ENCODE results near the gene TST. TPM values are rescaled to one million over a fixed set of nuclear protein-coding genes. Genes with fewer than 3 reads are reported as not detected.

TST gene
- total RNA-seq, 1 donor, result 6.7 TPM

GRCh38 chr22:37027556-37027955, 8.3 kb upstream of the TST start:
- Histone ChIP-seq H3K27me3 (ENCODE audit: insufficient read depth, low read length) (no peaks in the 10 kb centered on the region), H3K9me3 (ENCODE audit: low read depth, low read length) (no peaks in the 10 kb centered on the region), H3K4me3 (ENCODE audit: low read length) (no peak overlapping the region), H3K4me1 (ENCODE audit: insufficient read depth, low read length) (peaks cover 5% of the 10 kb centered on the region)

- H3K4me1 ChIP-seq (ENCODE audit: insufficient read depth, low read length), result no peaks in the 10 kb centered on the region
- H3K27me3 ChIP-seq (ENCODE audit: insufficient read depth, low read length), result no peaks in the 10 kb centered on the region
- H3K9me3 ChIP-seq (ENCODE audit: low read depth, low read length), result no peaks in the 10 kb centered on the region
- no peak overlapping the region for H3K4me3 ChIP-seq (ENCODE audit: low read length)
Observed at GRCh38 chr22:37026325-37026724, 7.1 kb upstream of the TST start.

- Histone ChIP-seq H3K4me3 (ENCODE audit: low read length) (no peak overlapping the region), H3K27me3 (ENCODE audit: insufficient read depth, low read length) (no peaks in the 10 kb centered on the region), H3K9me3 (ENCODE audit: low read depth, low read length) (no peaks in the 10 kb centered on the region), H3K4me1 (ENCODE audit: insufficient read depth, low read length) (peaks cover under 1% of the 10 kb centered on the region)
Observed at GRCh38 chr22:37025500-37026070, 6.3 kb upstream of the TST start.

- Histone ChIP-seq H3K4me3 (ENCODE audit: low read length) (no peak overlapping the region), H3K9me3 (ENCODE audit: low read depth, low read length) (no peaks in the 10 kb centered on the region), H3K4me1 (ENCODE audit: insufficient read depth, low read length) (peaks cover 8% of the 10 kb centered on the region), H3K27me3 (ENCODE audit: insufficient read depth, low read length) (no peaks in the 10 kb centered on the region)
Observed at GRCh38 chr22:37024339-37025157, 5.3 kb upstream of the TST start.

GRCh38 chr22:37023743-37024338, 4.6 kb upstream of the TST start:
- no peak overlapping the region for H3K4me3 ChIP-seq (ENCODE audit: low read length)
- peaks cover 11% of the 10 kb centered on the region for H3K4me1 ChIP-seq (ENCODE audit: insufficient read depth, low read length)
- H3K27me3 ChIP-seq (ENCODE audit: insufficient read depth, low read length), result no peaks in the 10 kb centered on the region
- H3K9me3 ChIP-seq (ENCODE audit: low read depth, low read length), result no peaks in the 10 kb centered on the region

GRCh38 chr22:37022483-37023337, 3.5 kb upstream of the TST start:
- H3K4me3 ChIP-seq (ENCODE audit: low read length), result no peak overlapping the region
- peaks cover 20% of the 10 kb centered on the region for H3K4me1 ChIP-seq (ENCODE audit: insufficient read depth, low read length)
- no peaks in the 10 kb centered on the region for H3K27me3 ChIP-seq (ENCODE audit: insufficient read depth, low read length)
- H3K9me3 ChIP-seq (ENCODE audit: low read depth, low read length), result no peaks in the 10 kb centered on the region

GRCh38 chr22:37021710-37022482, 2.6 kb upstream of the TST start:
- Histone ChIP-seq H3K4me3 (ENCODE audit: low read length) (no peak overlapping the region), H3K4me1 (ENCODE audit: insufficient read depth, low read length) (peaks cover 20% of the 10 kb centered on the region), H3K27me3 (ENCODE audit: insufficient read depth, low read length) (no peaks in the 10 kb centered on the region), H3K9me3 (ENCODE audit: low read depth, low read length) (no peaks in the 10 kb centered on the region)

- Histone ChIP-seq H3K4me1 (ENCODE audit: insufficient read depth, low read length) (peaks cover 20% of the 10 kb centered on the region), H3K4me3 (ENCODE audit: low read length) (no peak overlapping the region), H3K9me3 (ENCODE audit: low read depth, low read length) (no peaks in the 10 kb centered on the region), H3K27me3 (ENCODE audit: insufficient read depth, low read length) (no peaks in the 10 kb centered on the region)
Observed at GRCh38 chr22:37021041-37021440, 1.8 kb upstream of the TST start.

- H3K4me1 ChIP-seq (ENCODE audit: insufficient read depth, low read length), result peaks cover 20% of the 10 kb centered on the region
- H3K4me3 ChIP-seq (ENCODE audit: low read length), result peak overlapping the region; percentile 63
- H3K27me3 ChIP-seq (ENCODE audit: insufficient read depth, low read length), result no peaks in the 10 kb centered on the region
- no peaks in the 10 kb centered on the region for H3K9me3 ChIP-seq (ENCODE audit: low read depth, low read length)
Observed at GRCh38 chr22:37020192-37020479, 889 bp upstream of the TST start.

GRCh38 chr22:37018815-37019308, 385 bp downstream of the TST start:
- Histone ChIP-seq H3K9me3 (ENCODE audit: low read depth, low read length) (no peaks in the 10 kb centered on the region), H3K27me3 (ENCODE audit: insufficient read depth, low read length) (no peaks in the 10 kb centered on the region), H3K4me1 (ENCODE audit: insufficient read depth, low read length) (peaks cover 20% of the 10 kb centered on the region), H3K4me3 (ENCODE audit: low read length) (peak overlapping the region; percentile 63)

GRCh38 chr22:37018086-37018814, 997 bp downstream of the TST start:
- Histone ChIP-seq H3K27me3 (ENCODE audit: insufficient read depth, low read length) (no peaks in the 10 kb centered on the region), H3K4me3 (ENCODE audit: low read length) (peak overlapping the region; percentile 63), H3K9me3 (ENCODE audit: low read depth, low read length) (no peaks in the 10 kb centered on the region)

GRCh38 chr22:37017356-37017755, 1.9 kb downstream of the TST start:
- H3K4me3 ChIP-seq (ENCODE audit: low read length), result no peak overlapping the region

More at GRCh38 chr22:37018086-37018814, 997 bp downstream of the TST start:
- H3K4me1 ChIP-seq (ENCODE audit: insufficient read depth, low read length), result peaks cover 20% of the 10 kb centered on the region

GRCh38 chr22:37016134-37016910, 2.9 kb downstream of the TST start:
- peaks cover 20% of the 10 kb centered on the region for H3K4me1 ChIP-seq (ENCODE audit: insufficient read depth, low read length)
- H3K4me3 ChIP-seq (ENCODE audit: low read length), result no peak overlapping the region
- no peaks in the 10 kb centered on the region for H3K27me3 ChIP-seq (ENCODE audit: insufficient read depth, low read length)
- no peaks in the 10 kb centered on the region for H3K9me3 ChIP-seq (ENCODE audit: low read depth, low read length)

More at GRCh38 chr22:37017356-37017755, 1.9 kb downstream of the TST start:
- Histone ChIP-seq H3K27me3 (ENCODE audit: insufficient read depth, low read length) (no peaks in the 10 kb centered on the region), H3K9me3 (ENCODE audit: low read depth, low read length) (no peaks in the 10 kb centered on the region), H3K4me1 (ENCODE audit: insufficient read depth, low read length) (peaks cover 20% of the 10 kb centered on the region)

All from mononuclear cell (primary cell).